ENCODE data around the gene PRR11.

The PRR11 gene

DNA sequence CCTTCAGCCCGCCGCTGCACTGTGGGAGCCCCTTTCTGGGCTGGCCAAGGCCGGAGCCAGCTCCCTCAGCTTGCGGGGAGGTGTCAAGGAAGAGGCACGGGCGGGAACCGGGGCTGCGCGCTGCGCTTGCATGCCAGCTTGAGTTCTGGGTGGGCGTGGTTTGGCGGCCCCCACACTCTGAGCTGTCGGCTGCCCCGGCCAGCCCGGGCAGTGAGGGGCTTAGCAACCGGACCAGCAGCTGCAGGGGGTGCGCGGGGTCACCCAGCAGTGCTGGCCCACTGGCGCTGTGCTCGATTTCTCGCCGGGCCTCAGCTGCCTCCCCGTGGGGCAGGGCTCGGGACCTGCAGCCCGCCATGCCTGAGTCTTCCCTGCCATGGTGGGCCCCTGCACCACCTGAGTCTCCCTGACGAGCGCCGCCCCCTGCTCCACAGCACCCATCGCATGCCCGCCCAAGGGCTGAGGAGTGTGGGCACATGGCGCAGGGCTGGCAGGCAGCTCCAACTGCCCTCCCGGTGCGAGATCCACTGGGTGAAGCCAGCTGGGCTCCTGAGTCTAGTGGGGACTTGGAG is 17.0 kb downstream of the PRR11 start:
- no peaks in the 10 kb centered on the region for H3K27me3 ChIP-seq (ENCODE audit: insufficient read depth, low read length, poor library complexity, severe bottlenecking)
- H4K20me1 ChIP-seq (ENCODE audit: insufficient read depth, low read length, poor library complexity, severe bottlenecking), result peaks cover under 1% of the 10 kb centered on the region
- peaks cover 67% of the 10 kb centered on the region; the same call in 1 of the 2 replicates for H3K36me3 ChIP-seq (ENCODE audit: insufficient read depth, low read length)
- no peak overlapping the region for H2AFZ ChIP-seq (ENCODE audit: low read length)
- no peak for TF ChIP-seq EZH2phosphoT487 (IDR thresholded peaks at IDR 0.05; ENCODE audit: borderline replicate concordance)
- TF ChIP-seq, protein P1, sequence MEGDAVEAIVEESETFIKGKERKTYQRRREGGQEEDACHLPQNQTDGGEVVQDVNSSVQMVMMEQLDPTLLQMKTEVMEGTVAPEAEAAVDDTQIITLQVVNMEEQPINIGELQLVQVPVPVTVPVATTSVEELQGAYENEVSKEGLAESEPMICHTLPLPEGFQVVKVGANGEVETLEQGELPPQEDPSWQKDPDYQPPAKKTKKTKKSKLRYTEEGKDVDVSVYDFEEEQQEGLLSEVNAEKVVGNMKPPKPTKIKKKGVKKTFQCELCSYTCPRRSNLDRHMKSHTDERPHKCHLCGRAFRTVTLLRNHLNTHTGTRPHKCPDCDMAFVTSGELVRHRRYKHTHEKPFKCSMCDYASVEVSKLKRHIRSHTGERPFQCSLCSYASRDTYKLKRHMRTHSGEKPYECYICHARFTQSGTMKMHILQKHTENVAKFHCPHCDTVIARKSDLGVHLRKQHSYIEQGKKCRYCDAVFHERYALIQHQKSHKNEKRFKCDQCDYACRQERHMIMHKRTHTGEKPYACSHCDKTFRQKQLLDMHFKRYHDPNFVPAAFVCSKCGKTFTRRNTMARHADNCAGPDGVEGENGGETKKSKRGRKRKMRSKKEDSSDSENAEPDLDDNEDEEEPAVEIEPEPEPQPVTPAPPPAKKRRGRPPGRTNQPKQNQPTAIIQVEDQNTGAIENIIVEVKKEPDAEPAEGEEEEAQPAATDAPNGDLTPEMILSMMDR (conservative IDR thresholded peaks at IDR 0.05; ENCODE audit: low read length), result no peak
- no peaks in the 10 kb centered on the region for H3K4me1 ChIP-seq (ENCODE audit: insufficient read depth, low read length, poor library complexity, severe bottlenecking)
- no peaks in the 10 kb centered on the region for H3K9me2 ChIP-seq (replicated peaks; ENCODE audit: low read depth, low read length)
- peaks cover 69% of the 10 kb centered on the region for H3K79me2 ChIP-seq (ENCODE audit: insufficient read depth, low read length)
- no peak overlapping the region for H3K4me2 ChIP-seq (ENCODE audit: low read depth, low read length, poor library complexity, severe bottlenecking)
- H3K9me3 ChIP-seq (ENCODE audit: insufficient read depth, low read depth, low read length), result no peaks in the 10 kb centered on the region
- H3K4me3 ChIP-seq (ENCODE audit: low read length, poor library complexity, severe bottlenecking), result no peak overlapping the region
- no peak overlapping the region for H3K9ac ChIP-seq (ENCODE audit: low read depth, low read length, poor library complexity, severe bottlenecking)
- H3F3A ChIP-seq (ENCODE audit: low read depth), result no peaks in the 10 kb centered on the region

DNA sequence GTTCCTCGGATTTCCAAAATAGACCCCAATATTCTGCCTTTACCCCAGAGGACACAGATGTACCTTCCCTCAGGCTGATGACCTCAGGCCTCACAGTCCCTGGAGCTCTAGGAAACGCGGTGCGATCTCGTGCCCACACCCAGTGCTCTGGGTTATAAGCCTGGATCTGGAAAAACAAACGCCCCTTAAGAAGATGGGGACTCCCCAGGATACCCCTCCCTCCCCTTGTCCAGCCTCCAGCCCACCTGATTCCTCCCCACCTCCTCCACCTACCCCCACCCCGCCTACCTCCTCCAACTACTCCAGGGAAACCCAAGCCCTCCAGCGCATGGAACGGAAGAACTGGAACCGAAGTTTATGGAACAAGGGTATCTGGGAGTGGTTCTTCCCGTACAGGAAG is 19.1 kb downstream of the PRR11 start:
- TF ChIP-seq EZH2phosphoT487 (IDR thresholded peaks at IDR 0.05; ENCODE audit: borderline replicate concordance), result no peak
- peaks cover 57% of the 10 kb centered on the region for H3K79me2 ChIP-seq (ENCODE audit: insufficient read depth, low read length)
- H3K36me3 ChIP-seq (ENCODE audit: insufficient read depth, low read length), result peaks cover 68% of the 10 kb centered on the region; the same call in 1 of the 2 replicates
- H2AFZ ChIP-seq (ENCODE audit: low read length), result no peak overlapping the region
- no peaks in the 10 kb centered on the region for H3K4me1 ChIP-seq (ENCODE audit: insufficient read depth, low read length, poor library complexity, severe bottlenecking)
- H3K9ac ChIP-seq (ENCODE audit: low read depth, low read length, poor library complexity, severe bottlenecking), result no peak overlapping the region
- H3K27me3 ChIP-seq (ENCODE audit: insufficient read depth, low read length, poor library complexity, severe bottlenecking), result no peaks in the 10 kb centered on the region
- H3F3A ChIP-seq (ENCODE audit: low read depth), result no peaks in the 10 kb centered on the region
- no peak overlapping the region for H3K4me2 ChIP-seq (ENCODE audit: low read depth, low read length, poor library complexity, severe bottlenecking)
- H4K20me1 ChIP-seq (ENCODE audit: insufficient read depth, low read length, poor library complexity, severe bottlenecking), result no peaks in the 10 kb centered on the region
- H3K9me2 ChIP-seq (replicated peaks; ENCODE audit: low read depth, low read length), result no peaks in the 10 kb centered on the region
- H3K9me3 ChIP-seq (ENCODE audit: insufficient read depth, low read depth, low read length), result no peaks in the 10 kb centered on the region
- H3K4me3 ChIP-seq (ENCODE audit: low read length, poor library complexity, severe bottlenecking), result no peak overlapping the region

DNA sequence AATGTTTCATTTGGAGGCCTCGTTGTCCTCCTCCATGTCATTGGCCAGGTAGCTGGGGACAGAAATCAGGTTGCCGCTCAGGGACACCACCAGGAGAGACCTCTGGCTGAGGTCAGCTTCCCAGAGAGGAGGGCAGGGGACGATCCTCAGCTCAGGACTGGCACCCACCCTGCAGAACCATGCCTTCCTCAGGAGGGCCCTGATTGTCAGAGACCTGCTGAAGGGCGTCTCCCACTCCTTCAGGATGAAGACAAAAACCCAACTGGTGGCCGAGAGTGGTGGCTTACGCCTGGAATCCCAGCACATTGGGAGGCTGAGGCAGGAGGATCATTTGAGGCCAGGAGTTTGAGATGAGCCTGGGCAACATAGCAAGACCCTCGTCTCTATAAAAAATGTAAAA is 19.5 kb downstream of the PRR11 start:
- peaks cover 63% of the 10 kb centered on the region; the same call in 1 of the 2 replicates for H3K36me3 ChIP-seq (ENCODE audit: insufficient read depth, low read length)
- no peak overlapping the region for H2AFZ ChIP-seq (ENCODE audit: low read length)
- H3K4me3 ChIP-seq (ENCODE audit: low read length, poor library complexity, severe bottlenecking), result no peak overlapping the region
- H3K79me2 ChIP-seq (ENCODE audit: insufficient read depth, low read length), result peaks cover 55% of the 10 kb centered on the region
- no peaks in the 10 kb centered on the region for H3K4me1 ChIP-seq (ENCODE audit: insufficient read depth, low read length, poor library complexity, severe bottlenecking)
- TF ChIP-seq, protein P1 (conservative IDR thresholded peaks at IDR 0.05; ENCODE audit: low read length), result no peak
- TF ChIP-seq EZH2phosphoT487 (IDR thresholded peaks at IDR 0.05; ENCODE audit: borderline replicate concordance), result no peak
- no peaks in the 10 kb centered on the region for H3F3A ChIP-seq (ENCODE audit: low read depth)
- H3K9me3 ChIP-seq (ENCODE audit: insufficient read depth, low read depth, low read length), result no peaks in the 10 kb centered on the region
- H3K4me2 ChIP-seq (ENCODE audit: low read depth, low read length, poor library complexity, severe bottlenecking), result no peak overlapping the region
- H3K9ac ChIP-seq (ENCODE audit: low read depth, low read length, poor library complexity, severe bottlenecking), result no peak overlapping the region
- H3K27me3 ChIP-seq (ENCODE audit: insufficient read depth, low read length, poor library complexity, severe bottlenecking), result no peaks in the 10 kb centered on the region
- H4K20me1 ChIP-seq (ENCODE audit: insufficient read depth, low read length, poor library complexity, severe bottlenecking), result no peaks in the 10 kb centered on the region
- no peaks in the 10 kb centered on the region for H3K9me2 ChIP-seq (replicated peaks; ENCODE audit: low read depth, low read length)

Measured in Loucy (cell line).